HG03571 (cell line): ENCODE data around the gene ZNHIT3.
A peak's percentile ranks its signal among the peaks of the same experiment; 100 is the strongest.

ENCODE experiments used
- ATAC-seq: cut with Tn5 transposase; IDR thresholded peaks from one replicate; pipeline ENCODE4 v1.9.1; 2021; ENCODE audit not compliant: unreplicated experiment

The ZNHIT3 gene

DNA sequence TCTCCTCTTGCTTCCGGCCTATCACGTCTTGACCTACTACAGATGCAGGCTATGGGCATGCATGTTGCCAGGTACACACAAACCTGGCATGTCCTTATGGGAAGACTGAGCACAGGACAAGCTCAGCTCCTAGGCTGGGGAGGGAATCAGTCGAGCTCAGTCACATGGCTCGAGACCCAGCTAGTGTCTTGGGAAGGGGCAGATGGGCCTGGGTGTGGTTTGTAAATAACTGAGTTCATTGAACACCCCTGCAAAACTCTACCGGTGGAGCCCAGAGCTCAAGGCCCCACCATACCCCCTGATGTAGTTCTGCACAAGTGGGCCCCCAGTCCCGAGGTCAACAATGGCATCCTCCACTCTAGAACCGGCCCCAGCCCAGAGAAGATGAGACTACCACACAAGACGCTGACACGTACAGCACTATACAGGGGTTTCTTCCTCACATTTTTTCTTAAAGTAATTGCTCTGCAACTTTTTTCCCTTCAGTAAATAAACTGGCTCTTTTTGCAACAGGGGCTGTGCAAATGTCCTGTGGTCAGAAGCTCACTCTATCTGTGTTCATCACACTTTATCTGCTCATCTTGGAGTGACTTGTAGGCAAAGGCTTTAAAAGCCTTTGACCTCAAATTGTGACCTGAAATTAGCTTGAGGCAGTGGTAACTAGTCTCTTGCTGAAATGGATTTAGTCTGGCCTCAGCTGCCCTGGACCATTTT, 22.9 kb downstream of the ZNHIT3 start:
- ATAC-seq, result no peak

DNA sequence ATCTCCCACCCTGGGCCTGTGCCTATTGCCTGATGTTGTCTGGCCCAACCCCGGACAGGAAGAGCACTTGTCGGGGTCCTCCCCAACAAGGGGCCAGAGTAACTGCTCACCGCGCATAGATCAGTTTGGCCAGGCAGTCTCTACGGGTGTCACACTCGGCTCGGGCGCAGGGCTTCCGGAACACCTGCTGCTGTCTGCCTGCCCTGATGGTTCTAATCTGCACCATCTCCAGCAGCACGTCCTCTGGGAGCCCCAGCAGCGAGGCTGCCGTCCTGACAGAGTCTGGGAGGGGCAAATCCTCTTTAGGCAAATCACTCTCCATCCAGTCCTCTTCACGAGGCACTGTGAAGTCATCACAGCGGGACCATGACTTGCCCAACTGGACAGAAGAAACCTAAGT, 24.2 kb downstream of the ZNHIT3 start:
- ATAC-seq, result no peak

DNA sequence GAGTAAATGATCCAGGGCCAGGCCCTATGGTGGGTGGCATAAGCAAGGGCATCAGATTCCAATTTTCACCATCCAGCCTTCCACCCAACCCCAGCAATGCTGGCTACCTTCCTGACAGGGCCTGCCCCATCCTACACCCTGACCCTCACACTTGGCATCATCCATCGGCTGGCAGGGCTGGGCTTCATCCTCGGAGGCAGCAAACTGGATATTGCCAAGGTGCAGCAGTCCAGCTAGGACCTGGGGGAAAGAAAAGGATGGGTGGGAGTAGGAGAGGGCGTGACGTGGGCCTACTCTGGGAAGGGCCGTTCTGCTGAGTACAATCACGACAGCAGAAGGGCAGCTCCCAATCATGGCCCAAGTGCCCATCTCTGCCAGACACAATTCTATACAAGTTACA, 24.7 kb downstream of the ZNHIT3 start:
- ATAC-seq, result no peak

DNA sequence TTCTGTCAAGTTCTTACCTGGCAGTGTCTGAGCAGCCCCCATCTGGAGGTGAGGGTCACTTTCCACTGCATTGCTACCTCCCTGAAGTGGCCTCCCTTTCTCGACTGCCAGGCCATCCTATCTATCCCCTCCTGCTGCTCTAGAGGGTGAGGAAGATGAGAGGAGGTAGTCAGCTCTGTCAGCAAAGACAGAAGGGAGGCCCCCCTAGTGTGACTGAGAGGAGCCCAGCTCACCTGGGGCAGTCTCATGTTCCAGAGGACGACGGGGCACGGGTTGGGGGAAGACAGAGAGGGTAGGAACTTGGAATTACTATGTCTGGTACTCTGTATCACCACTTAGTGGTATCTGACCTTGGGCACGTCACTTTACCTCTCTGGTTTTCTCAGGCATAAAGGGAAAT, 26.2 kb downstream of the ZNHIT3 start:
- no peak for ATAC-seq

DNA sequence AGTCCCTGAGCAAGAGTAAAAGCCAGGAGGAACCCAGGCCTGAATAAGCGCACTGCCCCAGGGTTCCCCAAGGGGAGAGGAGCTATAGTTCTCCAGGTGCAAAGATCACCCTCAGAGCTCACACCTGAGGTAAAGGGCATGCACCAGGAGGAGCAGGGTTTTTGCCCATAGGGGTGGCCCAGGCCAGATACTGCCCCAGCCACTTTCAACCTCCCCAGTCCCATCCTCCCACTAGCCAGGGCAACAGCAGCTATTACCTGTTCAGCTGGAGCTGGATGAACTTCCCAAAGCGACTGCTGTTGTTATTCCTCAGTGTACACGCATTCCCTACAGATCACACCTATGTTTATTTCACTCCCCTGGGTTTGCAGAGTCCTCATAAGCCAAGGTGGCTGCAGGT, 28.4 kb downstream of the ZNHIT3 start:
- no peak for ATAC-seq

DNA sequence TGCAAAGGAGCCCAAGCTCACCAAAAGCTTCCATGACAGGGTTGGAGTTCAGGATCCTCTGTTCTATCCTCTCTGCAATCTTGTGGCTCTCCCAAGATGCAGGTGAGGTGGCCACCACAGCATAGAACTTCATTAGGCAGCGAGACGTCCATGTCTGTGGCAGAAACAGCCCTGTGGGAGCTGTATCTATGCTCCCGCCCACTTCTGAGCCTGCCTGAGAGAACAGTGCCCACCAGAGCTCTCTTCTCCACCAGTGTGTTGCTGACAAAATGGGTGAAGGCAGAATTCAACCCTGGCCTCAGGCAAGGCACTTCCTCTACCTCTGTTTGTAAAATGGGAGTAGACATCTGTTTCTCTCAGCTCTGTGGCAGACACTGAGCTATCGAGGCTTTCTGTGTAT, 29.4 kb downstream of the ZNHIT3 start:
- no peak for ATAC-seq

DNA sequence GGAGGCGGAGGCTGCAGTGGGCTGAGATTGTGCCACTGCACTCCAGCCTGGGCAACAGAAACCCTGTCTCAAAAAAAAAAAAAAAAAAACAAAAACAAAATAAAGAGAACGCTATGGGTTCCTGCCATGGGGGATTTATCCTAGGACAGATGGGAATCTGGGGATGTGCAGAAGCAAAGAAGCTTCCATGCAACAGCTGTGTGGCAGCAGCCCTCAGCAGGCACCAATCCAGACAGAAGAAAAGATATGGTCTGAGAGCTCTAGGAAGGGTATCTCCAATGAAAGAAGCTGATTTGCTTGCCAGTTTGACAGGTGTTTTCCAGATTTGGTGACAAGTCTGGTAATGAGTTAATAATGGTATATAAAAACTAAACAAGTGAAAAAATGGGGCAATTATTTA, 36.6 kb downstream of the ZNHIT3 start:
- ATAC-seq, result no peak

DNA sequence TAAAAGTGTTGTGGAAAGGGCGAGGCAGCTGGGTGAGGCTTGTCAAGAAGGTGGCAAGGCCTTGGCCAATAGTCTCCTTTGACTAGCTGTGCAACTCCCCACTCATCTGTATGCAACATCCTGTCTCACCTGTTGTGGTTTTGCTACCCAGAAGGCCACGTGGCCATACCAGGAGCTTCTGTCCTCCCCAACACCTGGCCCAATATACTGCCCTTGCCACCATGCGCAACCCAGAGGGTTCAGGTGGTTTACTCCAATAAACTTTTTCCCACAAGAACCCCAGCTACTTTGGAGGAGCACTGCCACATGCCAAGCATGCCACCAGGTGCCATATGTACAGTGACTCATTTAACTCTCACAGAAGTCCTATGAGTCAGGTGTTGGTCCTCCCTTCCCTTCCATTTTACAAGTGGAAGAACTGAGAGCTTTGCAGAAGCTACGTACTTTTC, 38.0 kb downstream of the ZNHIT3 start:
- ATAC-seq, result no peak

DNA sequence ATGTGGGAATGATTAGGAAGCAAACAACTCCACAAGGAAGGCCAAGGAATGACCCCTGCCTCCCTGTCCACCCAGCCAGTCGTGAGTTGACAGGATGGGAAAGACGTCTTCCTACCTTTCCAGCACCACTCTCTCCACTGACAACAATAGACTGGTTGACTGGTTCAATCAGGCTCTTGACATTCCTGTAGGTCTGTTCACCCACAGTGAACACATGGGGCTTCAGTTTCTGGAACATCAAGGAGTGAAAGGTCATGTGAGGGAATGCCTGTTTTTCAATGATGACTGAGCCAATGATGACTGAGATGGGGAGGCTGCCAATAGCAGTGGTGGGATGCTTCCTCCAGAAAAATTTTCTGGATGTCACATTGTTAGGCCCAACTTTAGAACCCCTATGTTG, 38.6 kb downstream of the ZNHIT3 start:
- ATAC-seq, result no peak

DNA sequence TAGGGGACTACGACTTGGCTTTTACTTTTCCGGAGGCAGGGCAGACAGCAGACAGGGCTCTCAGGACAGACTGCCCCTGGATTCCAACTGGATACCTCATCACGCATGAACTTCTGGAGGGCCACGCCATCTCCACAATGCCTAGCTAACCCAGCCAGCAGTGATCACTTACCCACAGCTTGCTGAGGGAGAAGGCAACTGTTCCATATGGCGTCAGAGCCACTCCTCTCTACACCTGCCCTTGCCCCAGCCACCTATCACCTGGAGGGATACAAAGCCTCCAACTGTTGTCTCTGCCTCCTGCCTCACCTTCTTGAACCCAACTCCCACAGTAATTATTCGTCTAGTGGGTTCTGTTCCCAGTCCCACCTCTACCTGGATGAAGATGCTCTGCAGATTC, 39.4 kb downstream of the ZNHIT3 start:
- no peak for ATAC-seq

DNA sequence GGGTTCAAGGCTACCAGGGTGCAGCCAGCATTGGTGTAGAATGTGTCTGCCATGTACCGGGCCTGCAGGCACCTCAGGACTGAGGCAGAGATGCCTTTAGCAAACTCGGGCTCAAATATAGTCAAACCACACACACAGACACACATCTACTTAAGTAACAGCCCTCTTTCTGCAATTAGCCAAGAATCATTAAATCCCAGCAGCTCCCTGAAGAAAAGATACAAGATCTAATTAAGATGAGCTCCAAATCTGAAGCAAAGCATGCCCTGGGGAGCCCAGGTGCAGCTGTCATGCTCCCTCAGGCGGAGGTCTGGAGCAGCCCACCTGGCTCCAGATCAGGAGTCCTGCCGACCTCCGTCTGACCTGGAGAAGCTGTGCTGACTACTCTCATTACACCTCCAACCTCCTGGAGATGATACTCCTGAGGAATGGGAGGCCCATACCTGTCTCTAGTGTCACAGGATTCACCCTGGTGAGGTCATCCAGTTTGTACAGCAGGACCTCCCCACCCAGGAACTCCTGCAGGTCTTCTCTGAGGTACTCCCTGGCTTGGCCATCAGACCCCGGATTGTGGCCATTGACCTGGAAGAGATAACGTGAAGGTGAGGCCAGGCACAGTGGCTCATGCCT, 41.3 kb downstream of the ZNHIT3 start:
- ATAC-seq, result no peak

DNA sequence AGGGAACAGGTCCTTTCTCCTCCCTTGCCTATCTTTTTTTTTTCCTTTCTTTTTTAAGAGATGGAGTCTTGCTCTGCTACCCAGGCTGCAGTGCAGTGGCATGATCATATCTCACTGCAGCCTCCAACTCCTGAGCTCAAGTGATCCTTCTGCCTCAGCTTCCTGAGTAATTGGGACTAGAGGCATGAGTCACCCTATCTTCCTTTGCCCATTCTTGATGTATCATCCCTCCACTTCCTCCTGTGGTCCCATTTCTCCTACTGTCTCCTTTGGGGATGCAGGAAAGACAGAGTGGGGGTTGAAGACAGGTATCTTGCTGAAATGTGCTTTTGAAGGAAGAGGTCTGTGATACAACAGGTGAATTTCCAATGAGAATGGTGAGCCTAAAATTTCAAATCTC, 42.6 kb downstream of the ZNHIT3 start:
- no peak for ATAC-seq

DNA sequence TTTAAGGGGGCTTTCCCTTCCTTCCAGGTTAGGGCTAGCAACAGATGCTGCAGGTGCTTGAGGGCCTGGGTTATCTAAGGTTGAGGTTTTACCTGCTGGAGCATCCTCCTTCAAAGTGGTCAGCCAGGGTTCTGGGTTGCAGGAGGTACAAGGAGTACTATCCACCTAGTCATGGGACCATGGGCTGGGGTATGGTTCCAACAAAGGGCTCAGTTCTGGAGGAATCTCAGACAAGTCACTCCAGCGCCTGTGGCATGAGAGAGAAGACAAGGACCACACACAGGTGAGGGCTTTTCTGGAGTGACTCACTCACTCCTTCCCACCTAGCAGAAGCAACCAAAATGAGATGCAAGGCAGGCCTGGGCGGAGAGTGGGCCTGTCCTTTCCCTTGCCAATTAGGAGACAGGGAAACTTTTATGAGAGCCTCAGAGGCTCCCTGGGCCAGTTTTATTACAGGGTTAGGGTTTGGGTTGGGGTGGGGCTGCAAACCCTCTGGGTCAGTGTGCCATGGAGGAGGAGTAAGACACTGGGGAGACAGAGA, 46.0 kb downstream of the ZNHIT3 start:
- ATAC-seq, result no peak

DNA sequence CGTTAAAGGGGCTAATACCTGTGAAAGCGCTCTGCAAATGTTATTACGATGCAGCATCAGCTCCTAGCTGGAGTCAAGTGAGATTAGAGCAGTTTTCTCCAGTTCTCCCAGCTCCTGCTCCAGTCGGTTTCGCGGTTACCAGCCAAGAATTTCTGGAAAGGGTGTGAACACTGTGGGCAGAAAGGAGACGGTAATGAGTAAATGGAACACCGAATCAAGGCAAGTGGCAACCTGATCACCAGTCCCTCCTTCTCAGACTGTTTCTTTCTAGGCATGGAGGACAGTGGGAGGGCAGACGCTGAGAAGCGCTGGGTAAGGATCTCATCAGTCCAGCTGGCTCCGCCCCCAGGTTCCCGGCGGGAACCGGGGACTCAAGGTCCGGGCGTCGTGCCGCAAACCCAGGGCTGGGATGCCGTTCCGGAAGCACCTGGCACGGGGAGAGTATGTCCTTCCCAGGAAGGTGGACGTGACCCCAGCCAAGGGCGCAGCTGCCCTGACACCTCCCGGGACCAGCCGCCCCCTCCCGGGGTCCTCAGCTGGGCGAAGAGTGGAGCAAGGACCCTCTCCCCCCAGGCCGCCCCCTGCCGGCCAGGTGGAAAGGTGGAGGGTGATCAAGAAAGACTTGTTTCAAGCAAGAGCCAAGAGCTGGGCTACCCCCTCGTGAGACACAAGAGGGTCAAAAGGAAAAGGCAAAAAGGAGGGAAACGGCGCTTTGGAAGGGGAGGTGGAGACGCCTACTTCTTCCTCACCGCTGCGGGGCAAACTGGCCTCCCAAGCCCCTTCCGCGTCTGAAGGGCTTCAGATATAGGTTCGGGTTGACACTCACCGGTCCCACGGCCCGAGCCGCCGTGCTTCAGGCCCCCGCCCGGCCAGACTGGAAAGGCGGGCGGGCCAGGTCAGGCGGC, 47.7 kb downstream of the ZNHIT3 start:
- peak; percentile 24 for ATAC-seq

DNA sequence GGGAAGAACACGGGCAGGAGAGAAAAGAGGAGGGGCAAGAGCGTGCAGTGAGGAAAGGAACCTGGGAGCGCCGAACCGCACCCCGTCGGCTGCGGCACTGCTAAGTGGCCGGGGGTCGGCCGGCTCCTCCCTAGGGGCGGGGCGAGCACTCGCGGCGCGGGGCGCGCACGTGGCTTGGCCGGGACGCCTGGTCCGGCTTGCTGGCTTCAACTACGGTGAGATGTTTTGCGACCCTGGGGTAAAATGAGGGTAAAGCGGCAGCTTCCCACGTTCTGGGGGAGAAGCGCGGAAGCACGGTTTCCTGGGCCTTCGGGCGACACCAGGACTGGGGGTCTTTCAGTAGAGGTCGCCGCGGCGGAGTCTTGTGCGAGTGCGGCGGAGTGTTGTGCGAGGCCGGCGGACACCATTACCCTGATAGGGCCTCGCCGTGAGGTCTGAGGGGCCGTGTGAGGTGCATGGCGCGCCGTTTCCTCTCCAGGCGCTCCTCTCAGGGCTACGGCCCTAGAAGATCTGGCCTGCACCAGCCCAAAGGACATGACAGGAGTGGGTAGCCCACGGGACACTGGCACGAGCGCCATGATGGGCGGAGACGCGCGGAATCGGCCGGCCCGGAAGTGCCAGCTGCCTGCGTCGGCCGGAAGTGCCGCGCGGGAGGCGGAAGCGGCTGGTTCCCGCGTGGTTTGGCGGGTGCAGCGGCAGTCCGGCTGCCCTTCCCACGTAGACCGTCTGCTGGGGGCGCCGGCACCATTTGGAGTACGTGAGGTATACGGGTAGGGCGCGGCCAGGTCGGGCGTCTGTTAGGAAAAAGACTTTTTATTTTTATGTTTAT, 48.6 kb downstream of the ZNHIT3 start, which contains the start of the genes MYO19 and PIGW:
MYO19 (minus strand) TSS at position 29 of the 829 bp plus-strand sequence. CDS start 2,330 bp downstream, outside the sequence.
PIGW (plus strand) TSS at position 148 of the 829 bp plus-strand sequence. CDS start 2,115 bp downstream, outside the sequence.
- peak; percentile 51 for ATAC-seq

DNA sequence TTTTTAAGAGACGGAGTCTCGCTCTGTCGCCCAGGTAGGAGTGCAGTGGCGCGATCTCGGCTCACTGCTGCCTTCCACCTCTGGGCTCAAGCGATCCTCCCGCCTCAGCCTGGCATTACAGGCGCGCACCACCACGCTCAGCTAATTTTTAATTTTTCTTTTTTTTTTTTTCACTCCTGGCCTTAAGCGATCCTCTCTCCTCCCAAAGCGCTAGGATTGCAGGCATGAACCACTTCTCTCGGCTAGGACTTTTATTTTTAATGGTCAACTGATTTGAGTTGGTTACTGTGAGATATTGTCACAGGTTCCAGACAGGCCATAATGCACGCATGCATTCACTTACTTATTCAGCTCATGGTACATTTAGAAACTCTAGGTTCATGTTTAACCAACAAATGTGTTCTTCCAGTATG, 49.2 kb downstream of the ZNHIT3 start:
- ATAC-seq, result no peak

DNA sequence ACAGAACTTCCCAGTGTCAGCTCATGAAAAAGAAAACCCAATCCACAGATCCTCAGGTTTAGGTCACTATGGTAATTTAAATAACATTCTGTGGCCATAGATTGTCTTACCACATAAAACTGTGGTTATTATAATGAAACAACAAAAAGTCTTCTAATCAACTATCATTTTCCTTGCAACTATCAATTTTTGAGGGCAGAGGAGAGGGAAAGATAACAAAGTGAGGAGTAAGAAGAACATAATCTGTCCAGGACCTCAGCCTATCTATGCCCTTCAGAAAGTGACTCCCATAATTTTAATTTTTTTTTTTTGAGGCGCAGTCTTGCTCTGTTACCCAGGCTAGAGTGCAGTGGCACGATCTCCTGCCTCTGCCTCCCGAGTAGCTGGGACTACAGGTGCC, 54.2 kb downstream of the ZNHIT3 start:
- no peak for ATAC-seq

DNA sequence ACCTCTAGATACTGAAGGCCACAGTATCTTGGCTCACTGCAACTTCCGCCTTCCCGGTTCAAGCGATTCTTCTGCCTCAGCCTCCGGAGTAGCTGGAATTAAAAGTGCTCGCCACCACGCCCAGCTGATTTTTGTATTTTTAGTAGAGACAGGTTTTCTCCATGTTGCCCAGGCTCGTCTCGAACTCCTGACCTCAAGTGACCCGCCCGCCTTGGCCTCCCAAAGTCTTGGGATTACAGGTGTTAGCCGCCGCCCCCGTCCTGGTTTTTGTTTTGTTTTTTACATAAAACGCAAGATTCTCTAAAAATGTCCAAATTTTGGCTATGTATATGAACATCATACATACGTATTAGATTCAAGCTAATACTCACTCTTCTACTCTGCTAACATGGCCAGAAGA, 56.3 kb downstream of the ZNHIT3 start:
- no peak for ATAC-seq

DNA sequence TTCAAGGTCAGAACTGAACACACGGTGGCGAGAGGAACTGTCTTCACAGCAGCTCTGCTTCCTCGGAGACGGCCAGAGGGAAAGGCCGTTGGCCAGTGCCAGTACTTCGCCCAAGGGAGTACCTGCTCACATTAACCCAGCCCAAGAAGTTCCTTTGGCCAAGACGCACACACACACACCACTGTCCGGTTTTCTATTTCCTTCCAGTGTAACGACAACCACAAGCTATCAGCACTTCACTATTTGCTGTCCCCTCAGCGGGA, 57.5 kb downstream of the ZNHIT3 start:
- ATAC-seq, result no peak

DNA sequence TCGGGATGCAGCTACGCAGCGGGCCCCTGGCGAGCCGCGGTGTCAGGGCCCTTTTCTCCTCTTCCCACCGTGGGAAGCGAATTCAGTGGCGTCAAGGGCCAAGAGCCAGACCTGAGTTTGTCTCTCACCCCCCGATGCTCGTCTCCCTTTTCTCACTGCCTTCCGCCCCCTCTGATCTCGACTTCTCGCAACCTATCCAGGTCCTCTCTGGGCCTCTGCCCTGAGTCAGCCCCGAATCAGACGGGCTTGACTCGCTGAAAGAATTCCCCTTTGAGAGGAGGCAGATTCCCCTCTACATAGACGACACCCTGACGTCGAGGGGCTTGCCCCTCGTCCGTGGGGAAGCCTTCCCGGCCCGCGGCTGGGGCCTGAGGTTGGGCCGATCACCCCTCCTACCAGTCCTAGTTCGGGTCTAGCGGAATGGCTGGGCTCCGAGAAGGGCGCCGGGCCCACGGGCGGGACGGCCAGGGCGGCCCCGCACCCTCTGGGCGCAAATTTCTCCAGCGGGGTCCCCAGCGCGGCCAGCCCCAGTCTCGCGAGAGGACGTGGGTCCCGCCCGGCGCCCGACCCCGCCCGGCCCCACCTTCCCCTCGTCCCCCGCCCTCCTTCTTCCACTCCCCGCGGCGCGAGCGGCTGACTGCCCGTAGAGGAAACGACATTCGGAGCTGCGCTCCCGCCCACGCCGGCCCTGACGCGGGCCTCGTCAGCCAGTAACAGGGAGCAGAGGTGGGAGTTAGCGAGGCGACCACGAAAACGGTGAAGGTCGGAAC, 58.0 kb downstream of the ZNHIT3 start, which contains the start of gene GGNBP2:
GGNBP2 (plus strand) TSS at position 613 of the 770 bp plus-strand sequence. CDS start 806 bp downstream, outside the sequence.
- ATAC-seq, result peak; percentile 52
